Glomerular endothelial cell (primary cell): ENCODE results near the gene NEK2. TPM values are rescaled to one million over a fixed set of nuclear protein-coding genes. Genes with fewer than 3 reads are reported as not detected.
"Not testable (repeated sequence)": the region's sequence is repeated elsewhere in the genome, so short reads cannot be mapped to it uniquely, and the experiment has no call there.

Source experiments
- DNase-seq: peaks from one replicate; pipeline ENCODE4 v3.0.0-alpha.2; 2011; ENCODE audit warnings: low read depth, low spot score; ENCODE audit errors: extremely low read depth
- total RNA-seq: library from RNA; depleted of rRNA; stranded (reverse); fragments of >200 nt; gene quantifications from 2 replicates; pipeline ENCODE4 v1.2.3, GENCODE V29; 2015

The NEK2 gene
- 2.9 and 3.6 TPM in 2 replicates for total RNA-seq

DNA sequence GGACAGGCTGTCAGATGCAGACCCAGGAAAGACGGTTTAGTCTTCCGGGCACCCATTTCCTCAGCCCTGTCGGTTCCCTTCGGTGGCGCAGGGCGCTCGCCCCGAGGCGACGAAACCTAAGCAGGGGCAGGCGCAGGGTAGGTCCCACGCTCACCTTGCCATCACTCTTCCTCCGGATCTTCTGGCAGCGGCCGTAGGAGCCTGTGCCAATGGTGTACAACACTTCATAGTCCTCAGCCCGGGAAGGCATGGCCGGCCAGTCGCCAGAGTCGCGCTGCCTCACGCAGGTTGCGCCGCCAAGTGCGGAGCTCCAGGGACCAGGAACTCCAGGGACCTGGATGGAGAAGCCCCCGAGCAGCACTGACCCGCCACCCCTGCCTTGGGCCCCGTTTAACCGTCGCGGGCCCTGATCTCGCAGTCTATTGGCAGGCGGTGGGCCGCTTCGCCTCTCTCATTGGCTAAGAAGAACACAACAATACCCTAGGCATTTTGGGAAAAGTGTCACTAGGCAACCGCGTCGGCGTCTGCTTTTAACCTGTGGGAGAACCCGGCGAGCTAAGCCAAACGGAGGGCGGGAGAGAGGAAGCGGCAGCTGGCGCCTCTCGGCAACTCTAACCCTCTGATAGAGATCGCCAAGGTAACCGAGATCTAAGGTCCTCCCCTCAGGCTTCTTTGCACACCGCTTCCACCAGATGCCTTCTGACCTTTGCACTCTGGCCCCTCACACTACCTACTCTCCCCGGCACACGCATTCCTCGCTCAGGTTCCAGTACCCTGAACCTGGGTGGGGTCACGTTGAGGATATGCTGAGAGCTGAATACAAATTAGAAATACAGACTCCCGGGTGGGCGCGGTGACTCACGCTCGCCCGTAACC lies at the start of gene NEK2:
Gene NEK2 (minus strand): TSS at position 392 of the 876 bp plus-strand sequence. CDS start 142 bp downstream, at position 250.
- DNase-seq, result no peak

DNA sequence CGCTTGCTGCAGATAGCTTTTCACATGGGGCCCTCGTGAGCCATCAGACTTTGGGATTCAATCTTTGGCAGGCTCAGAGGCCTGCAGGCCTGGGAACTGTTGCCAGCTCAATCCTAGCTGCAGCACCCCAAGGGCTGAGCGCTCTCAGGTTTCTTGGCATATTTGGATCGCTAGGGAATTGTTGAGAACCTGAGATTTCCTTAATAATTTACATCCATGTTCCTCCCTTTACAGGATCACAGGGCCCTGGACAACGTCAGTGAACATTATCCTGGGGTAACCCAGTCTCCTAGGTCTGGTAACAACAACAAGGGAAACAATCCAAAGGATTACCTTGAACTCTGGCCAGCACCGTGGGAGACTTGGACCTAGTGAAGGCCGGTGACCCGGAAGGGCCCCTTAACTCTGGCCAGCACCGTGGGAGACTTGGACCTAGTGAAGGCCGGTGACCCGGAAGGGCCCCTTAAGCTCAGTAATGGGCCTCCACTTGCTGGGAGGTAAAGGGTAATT lies 49.3 kb upstream of the NEK2 start:
- no peak for DNase-seq

DNA sequence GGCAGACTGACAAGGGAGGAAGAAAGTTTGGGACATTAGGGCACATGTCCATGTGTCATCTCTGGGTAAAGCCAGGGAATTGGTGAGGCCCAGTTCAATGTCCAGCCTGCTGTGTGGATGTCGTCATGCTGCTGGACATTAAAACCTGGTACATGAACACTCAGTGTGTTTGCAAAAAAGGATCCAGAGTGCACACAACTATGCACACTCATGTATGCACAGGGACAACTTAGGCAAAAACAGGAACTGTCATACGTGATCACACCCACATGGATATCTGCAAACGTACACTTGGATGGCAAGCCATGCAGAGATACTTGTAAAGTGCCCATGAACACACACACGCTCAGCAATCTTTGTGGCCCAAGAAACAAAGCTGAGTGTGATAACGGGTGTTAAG lies 47.9 kb upstream of the NEK2 start:
- DNase-seq, result no peak

DNA sequence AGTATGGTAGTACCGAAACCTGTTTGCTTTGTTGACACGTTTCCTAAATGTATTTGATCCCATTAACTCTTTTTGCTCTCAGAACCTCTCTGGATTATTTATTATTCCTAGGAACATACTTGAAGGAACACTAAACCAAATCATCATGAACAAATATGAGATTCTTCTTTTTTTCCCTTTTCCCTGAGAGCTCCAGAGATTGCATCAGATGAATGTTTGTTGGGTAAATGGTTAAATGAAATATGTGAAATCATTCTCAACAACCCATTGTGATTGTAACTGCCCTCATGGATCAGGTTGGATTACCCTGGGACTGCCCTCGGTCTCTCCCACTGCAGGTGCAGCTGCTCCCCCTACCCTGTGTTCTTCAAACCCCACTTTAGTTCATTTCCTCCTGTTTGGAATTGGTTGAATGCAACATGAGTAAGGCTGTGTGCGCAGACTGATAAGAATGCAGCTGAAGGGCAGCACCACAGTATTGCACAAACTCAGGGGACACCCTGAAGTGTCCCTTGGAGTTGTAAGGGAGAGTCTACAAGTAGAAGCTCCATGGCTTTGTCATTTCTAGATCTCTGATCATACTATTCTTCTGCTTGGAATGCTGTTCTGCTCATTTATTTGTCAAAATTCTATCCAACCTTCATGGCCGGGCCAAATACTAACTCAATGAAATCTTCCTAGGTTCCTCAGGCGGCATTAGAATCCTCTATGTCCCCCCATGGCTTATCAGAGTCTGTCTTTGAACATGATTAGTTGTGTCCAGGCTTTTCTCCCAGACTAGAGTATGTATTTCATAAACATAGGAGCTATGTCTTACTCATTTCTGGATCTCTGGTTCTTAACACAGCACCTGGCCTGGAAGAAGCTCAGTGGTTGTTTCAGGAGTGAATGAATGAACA lies 47.1 kb upstream of the NEK2 start:
- no peak for DNase-seq

DNA sequence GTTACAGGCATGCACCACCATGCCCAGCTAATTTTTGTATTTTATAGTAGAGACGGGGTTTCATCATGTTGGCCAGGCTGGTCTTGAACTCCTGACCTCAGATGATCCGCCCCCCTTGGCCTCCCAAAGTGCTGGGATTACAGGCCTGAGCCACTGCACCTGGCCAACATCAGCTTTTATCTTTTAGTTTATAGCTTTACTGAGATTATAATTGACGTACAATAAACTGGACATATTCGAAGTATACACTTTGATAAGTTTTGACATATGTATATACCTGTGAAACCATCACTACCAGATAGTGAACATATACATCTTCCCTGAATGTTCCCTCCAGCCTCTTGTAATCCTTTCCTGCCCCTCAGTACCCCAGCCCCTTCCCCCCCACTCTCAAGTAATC lies 41.1 kb upstream of the NEK2 start:
- not testable (repeated sequence) for DNase-seq

DNA sequence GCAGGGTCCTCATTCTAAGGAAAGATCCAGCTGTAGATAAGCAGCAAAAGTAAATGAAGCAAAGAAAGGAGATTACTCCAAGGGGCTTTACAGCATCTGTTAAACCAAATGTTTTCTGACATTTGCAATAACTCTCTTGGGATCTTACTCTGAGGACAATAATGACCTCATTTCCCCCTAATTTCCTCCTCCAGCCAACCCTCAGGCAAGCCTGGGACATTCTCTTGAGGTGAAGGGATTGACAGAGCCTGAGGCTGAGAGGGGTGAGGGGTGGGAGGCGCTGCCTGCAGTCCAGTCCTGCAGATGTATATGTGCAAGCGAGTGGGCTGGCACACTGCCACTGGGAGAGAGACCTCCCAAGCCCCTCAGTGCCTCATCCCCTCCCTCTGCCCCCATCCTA lies 40.5 kb upstream of the NEK2 start:
- DNase-seq, result no peak

DNA sequence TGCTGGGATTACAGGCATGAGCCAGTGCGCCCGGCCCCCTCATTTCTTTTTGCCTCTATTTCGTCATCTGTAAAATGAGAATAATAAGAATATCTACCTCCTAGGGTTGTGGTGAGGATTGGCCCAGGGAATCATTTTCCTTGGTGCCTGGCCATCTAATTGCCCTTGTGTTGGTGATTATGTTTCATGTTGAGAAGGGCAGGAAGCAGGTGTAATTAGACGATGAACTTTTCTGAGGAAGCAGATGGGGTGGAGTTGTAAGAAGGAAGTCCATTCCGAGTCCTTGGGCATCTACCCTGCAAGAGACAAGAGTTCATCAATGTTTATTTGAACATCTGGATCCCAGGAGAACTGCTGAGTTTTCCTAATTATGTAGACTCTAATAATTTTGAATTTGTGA lies 38.7 kb upstream of the NEK2 start:
- no peak for DNase-seq

DNA sequence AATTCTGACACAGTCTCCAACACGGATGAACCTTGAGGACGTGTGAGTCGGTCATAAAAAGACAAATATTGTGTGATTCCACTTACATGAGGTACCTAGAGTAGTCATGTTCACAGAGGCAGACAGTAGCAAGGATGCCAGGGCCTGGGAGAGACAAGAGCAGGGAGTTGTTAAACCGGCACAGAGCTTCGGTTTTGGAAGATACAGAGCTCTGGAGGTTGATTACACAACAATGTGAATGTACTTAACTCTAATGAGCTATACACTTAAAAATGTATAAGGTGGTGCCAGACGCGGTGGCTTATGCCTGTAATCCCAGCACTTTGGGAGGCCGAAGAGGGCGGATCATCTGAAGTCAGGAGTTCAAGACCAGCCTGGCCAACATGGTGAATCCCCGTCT lies 37.8 kb upstream of the NEK2 start:
- no peak for DNase-seq

DNA sequence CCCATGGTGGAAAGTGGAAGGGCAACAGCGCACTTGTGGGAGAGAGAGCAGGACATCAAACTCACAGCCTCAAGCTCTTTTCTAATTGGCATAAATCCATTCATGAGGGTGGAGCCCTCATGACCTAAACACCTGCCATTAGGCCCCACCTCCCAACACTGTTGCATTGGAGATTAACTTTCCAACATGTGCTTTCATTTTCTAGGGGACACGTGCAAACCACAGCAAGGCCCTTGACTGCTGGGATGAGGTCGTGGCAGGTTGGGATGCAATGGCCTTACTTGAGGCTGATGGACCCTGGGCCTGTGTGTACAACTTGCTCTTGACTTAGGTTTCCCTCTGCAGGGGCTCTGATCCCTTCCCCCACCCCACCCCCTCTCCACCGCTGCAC lies 35.9 kb upstream of the NEK2 start:
- no peak for DNase-seq

DNA sequence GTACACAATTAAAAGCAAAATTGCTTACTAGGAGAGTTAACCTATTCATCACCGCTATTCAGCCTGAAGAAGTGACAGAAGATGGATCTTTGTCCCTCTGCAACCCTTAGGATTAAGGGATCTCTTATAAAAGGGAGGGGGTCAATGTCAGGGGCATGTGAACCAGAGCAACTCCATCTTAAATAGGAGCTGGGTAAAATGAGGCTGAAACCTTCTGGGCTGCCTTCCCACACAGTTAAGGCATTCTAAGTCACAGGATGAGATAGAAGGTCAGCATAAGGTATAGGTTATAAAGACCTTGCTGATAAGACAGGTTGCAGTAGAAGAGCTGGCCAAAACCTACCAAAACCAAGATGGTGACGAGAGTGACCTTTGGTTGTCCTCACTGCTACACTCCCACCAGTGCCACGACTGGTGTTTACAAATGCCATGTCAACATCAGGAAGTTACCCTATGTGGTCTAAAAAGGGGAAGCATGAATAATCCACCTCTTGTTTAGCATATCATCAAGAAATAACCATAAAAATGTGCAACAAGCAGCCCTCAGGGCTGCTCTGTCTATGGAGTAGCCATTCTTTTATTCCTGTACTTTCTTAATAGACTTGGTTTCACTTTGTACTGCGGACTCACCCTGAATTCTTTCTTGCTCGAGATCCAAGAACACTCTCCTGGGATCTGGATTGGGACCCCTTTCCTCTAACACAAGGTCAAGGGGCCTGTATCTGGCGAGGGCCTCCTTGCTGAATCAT lies 35.3 kb upstream of the NEK2 start:
- no peak for DNase-seq

DNA sequence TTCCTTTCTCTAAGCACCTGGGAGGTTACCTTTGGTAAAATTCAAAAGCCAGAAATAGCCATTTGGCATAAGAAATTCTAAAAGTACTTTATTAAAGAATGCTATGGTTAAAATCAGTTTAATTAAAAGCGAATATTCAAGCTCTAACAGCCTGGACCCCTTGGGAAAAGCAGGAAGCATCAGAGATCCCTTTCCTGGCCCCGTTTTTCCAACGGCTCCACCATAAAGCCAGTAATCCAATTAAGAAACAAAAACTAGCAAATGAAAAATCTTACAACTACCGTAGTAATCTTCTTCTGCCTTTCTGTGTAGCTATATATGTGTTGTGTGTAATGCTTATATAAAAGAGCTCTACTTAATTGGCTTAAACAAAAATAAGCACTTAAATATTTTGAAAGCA lies 33.5 kb upstream of the NEK2 start:
- DNase-seq, result no peak

DNA sequence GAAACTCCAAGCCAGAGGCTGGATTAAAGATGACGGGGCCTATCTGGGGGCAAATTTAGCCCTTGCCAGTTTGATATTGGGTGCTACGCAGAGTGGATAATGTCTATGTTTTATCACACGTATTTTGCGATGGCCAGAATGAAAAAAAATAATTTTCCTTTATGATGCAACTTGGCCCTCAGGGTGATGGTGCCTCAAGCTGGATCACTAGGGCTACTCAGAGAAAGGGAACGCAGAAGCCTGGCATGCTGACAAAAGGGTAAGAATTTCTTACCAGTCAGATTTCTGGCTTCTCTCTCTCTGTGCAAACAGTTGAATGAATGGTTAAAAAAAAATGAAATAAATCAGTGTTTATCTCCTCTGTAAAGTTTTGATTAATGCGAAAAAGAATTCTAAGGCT lies 32.6 kb upstream of the NEK2 start:
- DNase-seq, result no peak

DNA sequence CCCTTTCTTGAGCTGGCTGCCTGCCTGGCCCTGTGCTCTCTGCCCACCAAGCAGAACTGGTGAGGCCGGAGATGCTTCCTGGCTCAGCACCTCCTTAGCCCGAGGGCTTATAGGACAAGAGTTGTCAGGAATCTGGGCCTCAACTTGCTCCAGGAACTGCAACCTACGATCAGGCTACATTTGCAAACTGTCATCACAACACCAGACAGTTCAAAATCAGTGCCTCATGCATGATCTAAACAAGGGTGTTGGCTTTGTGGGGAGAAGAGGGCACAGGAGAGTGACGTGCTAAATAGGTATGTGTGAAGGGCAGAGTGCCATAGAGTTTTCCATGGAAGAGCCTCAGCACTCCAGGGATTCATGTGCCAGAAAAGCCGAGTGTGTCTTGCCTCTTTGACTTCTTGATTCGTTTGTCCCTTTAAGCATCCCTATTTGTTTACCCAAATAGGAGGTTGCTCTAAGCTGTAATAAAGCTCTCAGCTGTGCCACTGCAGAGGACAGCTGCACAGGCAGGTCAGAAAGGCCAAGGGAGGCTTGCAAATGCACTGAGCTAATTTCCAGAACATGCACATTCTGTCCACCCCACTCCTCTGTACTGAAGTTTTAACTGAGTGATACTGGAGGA lies 30.2 kb upstream of the NEK2 start:
- no peak for DNase-seq

DNA sequence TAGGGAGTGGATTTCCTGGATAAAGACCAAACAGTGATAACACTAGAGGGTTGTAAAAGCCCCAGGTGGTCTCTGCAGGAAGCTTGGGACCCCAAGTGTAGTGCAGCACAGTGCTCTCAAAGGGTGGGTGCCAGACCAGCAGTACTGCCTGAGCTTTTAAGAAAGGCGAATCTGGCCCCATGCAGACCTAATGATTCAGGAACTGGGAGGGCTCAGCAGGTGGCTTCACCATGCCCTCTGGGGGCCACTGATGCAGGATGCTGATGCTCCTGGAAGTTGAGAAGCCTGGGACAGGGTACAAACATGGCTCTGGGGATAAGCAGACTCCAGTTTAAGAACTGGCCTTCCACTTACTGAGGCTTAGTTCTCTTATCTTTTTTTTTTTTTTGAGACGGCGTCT lies 29.1 kb upstream of the NEK2 start:
- DNase-seq, result no peak

DNA sequence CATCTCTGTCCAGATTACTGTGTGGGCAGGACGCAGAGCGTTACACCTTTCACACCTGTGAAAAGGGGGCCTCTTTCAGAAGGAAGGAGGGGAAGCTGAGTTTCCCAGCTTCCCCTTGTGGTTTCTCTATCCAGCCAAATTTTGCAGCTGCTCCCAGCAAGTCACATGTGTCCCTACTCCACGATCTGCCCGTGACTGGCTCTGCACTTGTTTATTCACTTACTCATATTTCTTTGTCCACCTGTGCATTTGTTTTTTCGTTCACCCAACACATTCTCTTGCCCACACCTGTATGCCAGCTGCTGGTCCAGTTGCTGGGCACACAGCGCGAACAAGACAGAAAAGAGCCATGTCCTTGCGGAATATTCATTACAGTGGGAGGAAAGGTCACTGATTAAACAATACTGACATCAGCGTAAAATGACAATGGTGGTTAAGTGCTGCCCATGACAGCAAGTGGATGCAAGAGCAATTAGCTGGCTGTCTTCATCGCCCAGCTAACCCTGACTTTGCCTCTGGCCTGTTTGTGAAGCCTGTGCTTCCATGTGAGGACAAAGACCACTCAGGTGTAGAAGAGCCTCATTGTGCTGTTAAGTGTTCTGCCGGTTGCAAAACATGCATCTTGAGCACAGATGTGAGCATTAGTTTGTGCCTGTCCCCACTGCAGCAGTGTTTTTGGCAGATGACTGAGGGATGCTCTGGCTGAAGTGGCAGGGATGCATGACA lies 28.6 kb upstream of the NEK2 start:
- DNase-seq, result no peak

DNA sequence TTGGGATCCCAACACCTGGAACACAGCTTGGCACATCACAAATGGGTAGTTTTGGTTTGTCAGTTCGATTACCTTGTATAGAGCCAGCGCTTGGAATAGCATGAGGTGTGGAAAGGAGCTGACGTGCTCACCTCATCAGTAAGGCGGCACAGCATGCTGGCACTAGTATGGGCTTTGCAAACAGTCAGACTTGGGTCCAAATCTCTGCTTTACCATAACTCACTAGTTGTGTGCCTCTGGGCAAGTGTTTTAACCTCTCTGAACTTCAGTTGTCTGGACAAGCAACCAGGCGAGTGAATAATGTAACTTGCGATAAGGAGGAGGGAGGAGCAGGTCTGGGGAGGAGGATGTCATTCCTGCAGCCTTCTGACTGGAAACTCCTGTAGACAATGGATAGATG lies 26.3 kb upstream of the NEK2 start:
- DNase-seq, result no peak

DNA sequence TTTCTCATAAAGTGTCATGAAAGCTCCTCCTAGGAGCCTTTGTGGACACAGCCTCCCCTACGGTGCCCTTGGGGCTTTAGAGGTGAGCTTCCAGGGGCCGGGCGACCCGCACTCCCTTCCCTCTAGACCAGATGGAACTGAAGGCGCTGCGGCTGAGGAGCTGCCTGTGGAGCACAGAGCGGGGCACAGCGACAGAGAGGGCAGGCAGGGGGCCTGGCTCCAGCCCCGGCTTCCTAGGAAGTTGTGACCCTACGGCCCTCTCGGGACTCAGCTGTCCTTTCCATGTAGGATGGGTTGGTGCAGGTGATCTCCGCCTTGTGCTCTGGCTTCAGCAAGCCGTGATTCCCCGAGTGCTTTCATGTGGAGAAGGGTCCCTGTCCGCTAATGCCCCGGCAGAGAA lies 23.6 kb upstream of the NEK2 start:
- DNase-seq, result no peak

DNA sequence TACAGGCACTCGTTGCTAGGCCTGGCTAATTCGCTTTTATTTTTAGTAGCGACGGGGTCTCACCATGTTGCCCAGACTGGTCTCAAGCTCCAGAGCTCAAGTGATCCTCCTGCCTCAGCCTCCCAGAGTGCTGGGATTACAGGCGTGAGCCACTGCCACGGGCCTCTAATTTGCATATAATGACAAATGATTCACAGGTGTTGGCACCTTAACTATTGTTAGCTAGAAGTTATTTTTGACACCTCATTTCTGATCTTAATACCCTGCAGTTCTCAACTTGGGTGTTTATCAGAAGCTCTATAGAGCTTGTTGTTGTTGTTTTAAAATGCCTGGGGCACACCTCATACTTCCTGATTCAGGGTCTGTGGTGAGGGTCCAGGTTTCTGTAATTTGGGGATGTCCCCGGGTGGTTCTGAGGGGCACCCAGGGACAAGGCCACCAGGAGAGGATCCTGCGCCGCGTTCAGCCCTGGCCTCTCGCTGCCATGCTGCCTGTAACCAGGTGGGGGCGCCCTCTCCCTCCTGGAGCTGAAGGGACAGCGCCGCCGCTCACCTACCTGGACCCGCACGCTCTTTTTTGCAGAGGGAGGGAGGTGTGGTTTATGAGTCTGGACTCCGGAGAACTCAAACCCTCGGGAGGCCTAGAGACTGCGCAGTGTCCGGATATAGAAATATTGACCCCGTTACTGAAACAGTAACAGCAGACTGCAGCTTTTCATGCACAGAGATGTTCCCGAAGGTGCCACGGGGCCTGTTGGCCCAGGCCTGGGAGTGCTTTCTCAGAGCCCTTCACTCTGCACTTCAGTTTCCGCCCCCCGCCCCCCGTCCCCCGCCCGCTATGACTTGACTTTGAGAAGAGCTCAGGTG lies 23.0 kb upstream of the NEK2 start:
- no peak for DNase-seq

DNA sequence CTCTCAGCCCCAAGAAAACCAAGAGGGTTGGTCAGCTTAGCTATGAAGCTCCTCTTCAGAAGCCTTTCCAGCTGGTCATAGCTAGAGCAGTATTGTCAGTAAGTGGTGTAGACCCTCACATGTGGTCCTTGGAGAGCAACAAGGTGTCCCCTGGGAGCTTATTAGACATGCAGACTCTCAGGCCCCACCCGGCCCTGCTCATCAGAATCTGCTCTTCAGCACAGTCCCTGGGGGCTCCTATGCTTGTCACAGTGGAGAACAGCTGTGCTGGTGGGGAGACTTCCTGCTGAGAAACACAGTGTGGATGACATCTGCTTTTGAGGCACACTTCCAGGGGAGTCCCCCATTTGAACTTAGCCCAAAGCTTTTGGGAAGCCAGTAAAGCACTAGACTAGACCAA lies 21.9 kb upstream of the NEK2 start:
- no peak for DNase-seq
